ENCODE measurements around the gene CFAP20.
"Not testable (repeated sequence)": the region's sequence is repeated elsewhere in the genome, so short reads cannot be mapped to it uniquely, and the experiment has no call there.

CFAP20 gene

GRCh38 chr16:58094791-58095574 lies 34.2 kb downstream of the CFAP20 start:
- no peak for DNase-seq

- DNase-seq, result no peak
Observed at GRCh38 chr16:58094026-58094425, 35.2 kb downstream of the CFAP20 start.

- not testable (repeated sequence) for DNase-seq
Observed at GRCh38 chr16:58090396-58090795, 38.8 kb downstream of the CFAP20 start.

- DNase-seq, result no peak
Observed at GRCh38 chr16:58088091-58088490, 41.1 kb downstream of the CFAP20 start.

GRCh38 chr16:58087209-58087913 lies 41.8 kb downstream of the CFAP20 start:
- DNase-seq, result no peak

- no peak for DNase-seq
Observed at GRCh38 chr16:58086381-58087208, 42.6 kb downstream of the CFAP20 start.

- DNase-seq, result no peak
Observed at GRCh38 chr16:58085584-58086251, 43.5 kb downstream of the CFAP20 start.

GRCh38 chr16:58085171-58085570 lies 44.0 kb downstream of the CFAP20 start:
- DNase-seq, result no peak

GRCh38 chr16:58084635-58085034 lies 44.5 kb downstream of the CFAP20 start:
- DNase-seq, result no peak

GRCh38 chr16:58082381-58082780 lies 46.8 kb downstream of the CFAP20 start:
- no peak for DNase-seq

- not testable (repeated sequence) for DNase-seq
Observed at GRCh38 chr16:58080657-58081056, 48.5 kb downstream of the CFAP20 start.

GRCh38 chr16:58077796-58078195 lies 51.4 kb downstream of the CFAP20 start:
- no peak for DNase-seq

GRCh38 chr16:58076514-58076913 lies 52.7 kb downstream of the CFAP20 start:
- no peak for DNase-seq

GRCh38 chr16:58074657-58075056 lies 54.5 kb downstream of the CFAP20 start:
- no peak for DNase-seq

- DNase-seq, result not testable (repeated sequence)
Observed at GRCh38 chr16:58073086-58073485, 56.1 kb downstream of the CFAP20 start.

GRCh38 chr16:58072134-58072533 lies 57.0 kb downstream of the CFAP20 start:
- DNase-seq, result not testable (repeated sequence)

GRCh38 chr16:58070585-58070984 lies 58.6 kb downstream of the CFAP20 start:
- DNase-seq, result no peak
